GM12891 (cell line): ENCODE measurements around the gene DHRS9.

ENCODE experiments used
- POLR2A ChIP-seq: IDR thresholded peaks from 2 replicates; pipeline ENCODE4 v1.6.1; 2011; ENCODE audit warnings: low read depth, low read length, control low read depth
- POLR2AphosphoS5 ChIP-seq: IDR thresholded peaks from 2 replicates; pipeline ENCODE4 v1.6.1; 2011; ENCODE audit warnings: low read depth, low read length, control low read depth
- SPI1 ChIP-seq: IDR thresholded peaks from 2 replicates; pipeline ENCODE4 v1.6.1; 2011; ENCODE audit warnings: low read depth, low read length, control low read depth
- TAF1 ChIP-seq: IDR thresholded peaks from 2 replicates; pipeline ENCODE4 v1.6.1; 2011; ENCODE audit warnings: low read depth, low read length, control low read depth

- no peak for TF ChIP-seq SPI1
- no peak for TF ChIP-seq POLR2A
- no peak for TF ChIP-seq POLR2AphosphoS5
- TF ChIP-seq TAF1 = no peak
Measured at GRCh38 chr2:169110916-169111315, 41.6 kb downstream of the DHRS9 start.
